Neural cell (in vitro differentiated cells): Measurements from ENCODE around the gene SRP14.

Source experiments
- EZH2 ChIP-seq: fragments of 200-600, 300-800 bp; shearing (Covaris generic), sonication (generic); IDR thresholded peaks from 2 replicates; pipeline ENCODE4 v1.6.1; 2014; ENCODE audit warnings: antibody characterized with exemption, low read length, borderline replicate concordance, mild to moderate bottlenecking; ENCODE audit not compliant: insufficient read depth, poor library complexity, severe bottlenecking
- POLR2AphosphoS5 ChIP-seq: IDR thresholded peaks from 2 replicates; pipeline ENCODE4 v1.6.1; 2012
- REST ChIP-seq: IDR thresholded peaks from 2 replicates; pipeline ENCODE4 v1.6.1; 2012; ENCODE audit warnings: borderline replicate concordance
- TAF1 ChIP-seq: IDR thresholded peaks from 2 replicates; pipeline ENCODE4 v1.6.1; 2012; ENCODE audit warnings: low read depth
- TF ChIP-seq, protein P1 (sequence below): fragments of 450-650 bp; IDR thresholded peaks from 2 replicates; pipeline ENCODE4 v1.5.1; 2014; ENCODE audit warnings: antibody characterized with exemption, mild to moderate bottlenecking, moderate library complexity; ENCODE audit not compliant: poor library complexity, severe bottlenecking

GRCh38 chr15:40045572-40046217 lies 6.7 kb upstream of the SRP14 start:
- TF ChIP-seq, protein P1, sequence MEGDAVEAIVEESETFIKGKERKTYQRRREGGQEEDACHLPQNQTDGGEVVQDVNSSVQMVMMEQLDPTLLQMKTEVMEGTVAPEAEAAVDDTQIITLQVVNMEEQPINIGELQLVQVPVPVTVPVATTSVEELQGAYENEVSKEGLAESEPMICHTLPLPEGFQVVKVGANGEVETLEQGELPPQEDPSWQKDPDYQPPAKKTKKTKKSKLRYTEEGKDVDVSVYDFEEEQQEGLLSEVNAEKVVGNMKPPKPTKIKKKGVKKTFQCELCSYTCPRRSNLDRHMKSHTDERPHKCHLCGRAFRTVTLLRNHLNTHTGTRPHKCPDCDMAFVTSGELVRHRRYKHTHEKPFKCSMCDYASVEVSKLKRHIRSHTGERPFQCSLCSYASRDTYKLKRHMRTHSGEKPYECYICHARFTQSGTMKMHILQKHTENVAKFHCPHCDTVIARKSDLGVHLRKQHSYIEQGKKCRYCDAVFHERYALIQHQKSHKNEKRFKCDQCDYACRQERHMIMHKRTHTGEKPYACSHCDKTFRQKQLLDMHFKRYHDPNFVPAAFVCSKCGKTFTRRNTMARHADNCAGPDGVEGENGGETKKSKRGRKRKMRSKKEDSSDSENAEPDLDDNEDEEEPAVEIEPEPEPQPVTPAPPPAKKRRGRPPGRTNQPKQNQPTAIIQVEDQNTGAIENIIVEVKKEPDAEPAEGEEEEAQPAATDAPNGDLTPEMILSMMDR: no peak
- TF ChIP-seq TAF1: no peak
- no peak for TF ChIP-seq REST
- TF ChIP-seq POLR2AphosphoS5: no peak
- no peak for TF ChIP-seq EZH2
